SK-N-SH treated with all-trans-retinoic acid at 6 μM for 48 hours (cell line): ENCODE data around the gene MARK3.
A peak's percentile ranks its signal among the peaks of the same experiment; 100 is the strongest.

ENCODE experiments used
- ATAC-seq: fragments of 200-7000 bp; cut with Tn5 transposase; 3 replicates; pipeline ENCODE4 v1.9.1; 2020; ENCODE audit warnings: mild to moderate bottlenecking, moderate library complexity
- ARNTL ChIP-seq: fragments of 450-650 bp; formaldehyde crosslinking; IDR thresholded peaks from 2 replicates; pipeline ENCODE4 v1.5.0; 2020; ENCODE audit warnings: low read depth, mild to moderate bottlenecking, moderate library complexity, borderline replicate concordance
- BACH2 ChIP-seq: fragments of 250-450 bp; sonication (Bioruptor Pico); IDR thresholded peaks from 2 replicates; pipeline ENCODE4 v1.9.0; 2021; ENCODE audit warnings: mild to moderate bottlenecking, borderline replicate concordance
- CREB5 ChIP-seq: fragments of 250-450 bp; sonication (Bioruptor Pico); IDR thresholded peaks from 2 replicates; pipeline ENCODE4 v1.5.1; 2020; ENCODE audit warnings: low read depth, mild to moderate bottlenecking, moderate library complexity
- ESRRG ChIP-seq: fragments of 250-450 bp; sonication (Bioruptor Pico); IDR thresholded peaks from 2 replicates; pipeline ENCODE4 v1.6.1; 2021; ENCODE audit warnings: mild to moderate bottlenecking
- ISL1 ChIP-seq: fragments of 250-450 bp; sonication (Bioruptor Pico); IDR thresholded peaks from 2 replicates; pipeline ENCODE4 v2.1.2; 2022; ENCODE audit warnings: mild to moderate bottlenecking, moderate library complexity
- OSR1 ChIP-seq: fragments of 250-450 bp; sonication (Bioruptor Pico); IDR thresholded peaks from 2 replicates; pipeline ENCODE4 v1.8.0; 2022; ENCODE audit warnings: moderate library complexity, mild to moderate bottlenecking, inconsistent platforms
- PPARA ChIP-seq: fragments of 250-450 bp; sonication (Bioruptor Pico); IDR thresholded peaks from 2 replicates; pipeline ENCODE4 v1.5.0; 2020; ENCODE audit warnings: mild to moderate bottlenecking, borderline replicate concordance
- RARB ChIP-seq: fragments of 250-450 bp; sonication (Bioruptor Pico); IDR thresholded peaks from 2 replicates; pipeline ENCODE4 v1.8.0; 2021; ENCODE audit warnings: mild to moderate bottlenecking, moderate library complexity
- SNAI2 ChIP-seq: fragments of 250-450 bp; sonication (Bioruptor Pico); IDR thresholded peaks from 2 replicates; pipeline ENCODE4 v1.5.0; 2020; ENCODE audit warnings: mild to moderate bottlenecking, moderate library complexity
- TCF4 ChIP-seq: fragments of 250-450 bp; sonication (Bioruptor Pico); IDR thresholded peaks from 2 replicates; pipeline ENCODE4 v1.8.0; 2021; ENCODE audit warnings: mild to moderate bottlenecking, moderate library complexity, borderline replicate concordance
- TOX ChIP-seq: fragments of 250-450 bp; sonication (Bioruptor Pico); IDR thresholded peaks from 2 replicates; pipeline ENCODE4 v1.8.0; 2021; ENCODE audit warnings: mild to moderate bottlenecking, moderate library complexity, borderline replicate concordance
- ZC3H10 ChIP-seq: fragments of 250-450 bp; sonication (Bioruptor Pico); IDR thresholded peaks from 2 replicates; pipeline ENCODE4 v1.5.1; 2021; ENCODE audit warnings: mild to moderate bottlenecking, moderate library complexity
- ZFP3 ChIP-seq: fragments of 250-450 bp; sonication (Bioruptor Pico); IDR thresholded peaks from 2 replicates; pipeline ENCODE4 v1.5.0; 2020; ENCODE audit warnings: mild to moderate bottlenecking, moderate library complexity
- ZFP30 ChIP-seq: fragments of 450-650 bp; formaldehyde crosslinking; IDR thresholded peaks from 2 replicates; pipeline ENCODE4 v1.5.0; 2022; ENCODE audit warnings: mild to moderate bottlenecking, moderate library complexity
- ZNF565 ChIP-seq: fragments of 450-650 bp; formaldehyde crosslinking; conservative IDR thresholded peaks from 2 replicates; pipeline ENCODE4 v1.5.0; 2020; ENCODE audit warnings: low read depth, mild to moderate bottlenecking, moderate library complexity
- ZNF70 ChIP-seq: fragments of 450-650 bp; formaldehyde crosslinking; IDR thresholded peaks from 2 replicates; pipeline ENCODE4 v1.5.0; 2020; ENCODE audit warnings: mild to moderate bottlenecking, moderate library complexity
- ZNF8 ChIP-seq: fragments of 450-650 bp; formaldehyde crosslinking; IDR thresholded peaks from 2 replicates; pipeline ENCODE4 v1.5.0; 2020; ENCODE audit warnings: mild to moderate bottlenecking, moderate library complexity
- TF ChIP-seq, protein P1 (sequence below): fragments of 250-450 bp; sonication (Bioruptor Pico); IDR thresholded peaks from 2 replicates; pipeline ENCODE4 v1.8.0; 2021; ENCODE audit warnings: low read depth, mild to moderate bottlenecking, moderate library complexity, borderline replicate concordance
- TF ChIP-seq, protein P2 (sequence below): fragments of 250-450 bp; sonication (Bioruptor Pico); IDR thresholded peaks from 2 replicates; pipeline ENCODE4 v1.8.0; 2020; ENCODE audit warnings: mild to moderate bottlenecking, moderate library complexity, borderline replicate concordance
- TF ChIP-seq, protein P3 (sequence below): fragments of 250-450 bp; sonication (Bioruptor Pico); IDR thresholded peaks from 2 replicates; pipeline ENCODE4 v1.5.1; 2021; ENCODE audit warnings: mild to moderate bottlenecking, moderate library complexity

Gene MARK3

DNA sequence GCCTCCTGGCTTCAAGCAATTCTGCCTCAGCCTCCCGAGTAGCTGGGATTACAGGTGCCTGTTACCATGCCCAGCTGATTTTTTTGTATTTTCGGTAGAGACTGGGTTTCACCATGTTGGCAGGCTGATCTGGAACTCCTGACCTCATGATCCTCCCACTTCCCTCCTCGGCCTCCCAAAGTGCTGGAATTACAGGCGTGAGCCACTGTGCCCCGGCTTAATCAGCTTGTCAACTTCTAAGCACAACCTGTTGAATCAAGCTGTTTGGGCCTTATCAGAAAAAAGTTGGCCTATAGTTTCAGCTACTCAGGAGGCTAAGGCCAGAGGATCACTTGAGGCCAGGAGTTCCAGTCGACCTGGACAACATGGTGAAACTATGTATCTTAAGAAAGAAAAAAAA lies 7.9 kb downstream of the MARK3 start:
- no peak for ATAC-seq
- TF ChIP-seq TOX (CRISPR knock-in tag) (no peak), ZFP3 (CRISPR knock-in tag) (no peak), CREB5 (CRISPR knock-in tag) (no peak), ZC3H10 (CRISPR knock-in tag) (no peak), PPARA (CRISPR knock-in tag) (no peak), TCF4 (no peak), ZNF70 (CRISPR knock-in tag) (no peak), ESRRG (no peak), ZFP30 (CRISPR knock-in tag) (no peak), ZNF565 (CRISPR knock-in tag) (no peak), ZNF8 (CRISPR knock-in tag) (no peak), ARNTL (no peak), OSR1 (CRISPR knock-in tag) (no peak), SNAI2 (no peak)
- TF ChIP-seq, protein P1, sequence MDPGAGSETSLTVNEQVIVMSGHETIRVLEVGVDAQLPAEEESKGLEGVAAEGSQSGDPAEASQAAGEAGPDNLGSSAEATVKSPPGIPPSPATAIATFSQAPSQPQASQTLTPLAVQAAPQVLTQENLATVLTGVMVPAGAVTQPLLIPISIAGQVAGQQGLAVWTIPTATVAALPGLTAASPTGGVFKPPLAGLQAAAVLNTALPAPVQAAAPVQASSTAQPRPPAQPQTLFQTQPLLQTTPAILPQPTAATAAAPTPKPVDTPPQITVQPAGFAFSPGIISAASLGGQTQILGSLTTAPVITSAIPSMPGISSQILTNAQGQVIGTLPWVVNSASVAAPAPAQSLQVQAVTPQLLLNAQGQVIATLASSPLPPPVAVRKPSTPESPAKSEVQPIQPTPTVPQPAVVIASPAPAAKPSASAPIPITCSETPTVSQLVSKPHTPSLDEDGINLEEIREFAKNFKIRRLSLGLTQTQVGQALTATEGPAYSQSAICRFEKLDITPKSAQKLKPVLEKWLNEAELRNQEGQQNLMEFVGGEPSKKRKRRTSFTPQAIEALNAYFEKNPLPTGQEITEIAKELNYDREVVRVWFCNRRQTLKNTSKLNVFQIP (CRISPR knock-in tag) = no peak
- TF ChIP-seq, protein P2, sequence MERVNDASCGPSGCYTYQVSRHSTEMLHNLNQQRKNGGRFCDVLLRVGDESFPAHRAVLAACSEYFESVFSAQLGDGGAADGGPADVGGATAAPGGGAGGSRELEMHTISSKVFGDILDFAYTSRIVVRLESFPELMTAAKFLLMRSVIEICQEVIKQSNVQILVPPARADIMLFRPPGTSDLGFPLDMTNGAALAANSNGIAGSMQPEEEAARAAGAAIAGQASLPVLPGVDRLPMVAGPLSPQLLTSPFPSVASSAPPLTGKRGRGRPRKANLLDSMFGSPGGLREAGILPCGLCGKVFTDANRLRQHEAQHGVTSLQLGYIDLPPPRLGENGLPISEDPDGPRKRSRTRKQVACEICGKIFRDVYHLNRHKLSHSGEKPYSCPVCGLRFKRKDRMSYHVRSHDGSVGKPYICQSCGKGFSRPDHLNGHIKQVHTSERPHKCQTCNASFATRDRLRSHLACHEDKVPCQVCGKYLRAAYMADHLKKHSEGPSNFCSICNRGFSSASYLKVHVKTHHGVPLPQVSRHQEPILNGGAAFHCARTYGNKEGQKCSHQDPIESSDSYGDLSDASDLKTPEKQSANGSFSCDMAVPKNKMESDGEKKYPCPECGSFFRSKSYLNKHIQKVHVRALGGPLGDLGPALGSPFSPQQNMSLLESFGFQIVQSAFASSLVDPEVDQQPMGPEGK (CRISPR knock-in tag) = no peak

DNA sequence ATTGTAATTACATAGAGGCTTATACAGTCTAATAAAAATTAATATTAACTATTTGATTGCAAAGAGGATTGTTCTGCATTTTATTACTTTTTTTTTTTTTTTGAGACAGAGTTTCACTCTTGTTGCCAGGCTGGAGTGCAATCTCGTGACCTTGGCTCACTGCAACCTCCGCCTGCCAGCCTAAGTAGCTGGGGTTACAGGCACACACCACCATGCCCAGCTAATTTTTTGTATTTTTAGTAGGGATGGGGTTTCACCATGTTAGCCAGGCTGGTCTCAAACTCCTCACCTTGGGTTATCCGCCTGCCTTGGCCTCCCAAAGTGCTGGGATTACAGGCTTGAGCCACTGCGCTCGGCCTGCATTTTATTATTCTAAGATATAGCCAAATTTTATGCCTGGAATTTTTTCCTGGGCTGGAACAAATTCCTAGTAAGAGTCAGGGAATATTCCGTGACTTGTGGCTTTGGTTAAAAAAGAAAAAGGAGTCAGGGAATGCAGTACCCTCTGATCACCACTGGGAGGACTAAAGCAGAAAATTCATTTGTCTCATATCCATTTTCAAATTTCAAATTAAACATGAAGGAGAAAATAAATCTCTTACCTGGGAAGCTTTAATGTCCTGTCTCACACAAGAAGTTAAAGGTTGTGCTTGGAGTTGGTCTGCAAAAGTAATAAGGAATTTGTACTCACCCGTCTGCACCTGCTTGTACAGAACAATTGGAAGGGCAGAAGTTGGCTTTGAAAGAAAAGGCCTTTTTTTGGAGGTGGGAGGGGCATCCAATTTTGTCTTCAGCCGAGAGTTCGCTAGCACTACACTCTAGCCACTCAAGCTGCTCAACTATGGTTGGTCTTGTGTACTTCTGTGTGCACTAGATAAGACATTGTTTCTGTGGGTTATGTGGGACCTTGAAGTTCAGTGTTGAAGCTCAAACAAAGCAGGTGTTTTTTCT lies 8.7 kb downstream of the MARK3 start:
- ATAC-seq = 0 out of 3 replicates have a peak, but pooled peaks have one; percentile 31
- no peak for TF ChIP-seq ZNF70 (CRISPR knock-in tag)
- no peak for TF ChIP-seq ZFP3 (CRISPR knock-in tag)
- no peak for TF ChIP-seq OSR1 (CRISPR knock-in tag)
- TF ChIP-seq, protein P3, sequence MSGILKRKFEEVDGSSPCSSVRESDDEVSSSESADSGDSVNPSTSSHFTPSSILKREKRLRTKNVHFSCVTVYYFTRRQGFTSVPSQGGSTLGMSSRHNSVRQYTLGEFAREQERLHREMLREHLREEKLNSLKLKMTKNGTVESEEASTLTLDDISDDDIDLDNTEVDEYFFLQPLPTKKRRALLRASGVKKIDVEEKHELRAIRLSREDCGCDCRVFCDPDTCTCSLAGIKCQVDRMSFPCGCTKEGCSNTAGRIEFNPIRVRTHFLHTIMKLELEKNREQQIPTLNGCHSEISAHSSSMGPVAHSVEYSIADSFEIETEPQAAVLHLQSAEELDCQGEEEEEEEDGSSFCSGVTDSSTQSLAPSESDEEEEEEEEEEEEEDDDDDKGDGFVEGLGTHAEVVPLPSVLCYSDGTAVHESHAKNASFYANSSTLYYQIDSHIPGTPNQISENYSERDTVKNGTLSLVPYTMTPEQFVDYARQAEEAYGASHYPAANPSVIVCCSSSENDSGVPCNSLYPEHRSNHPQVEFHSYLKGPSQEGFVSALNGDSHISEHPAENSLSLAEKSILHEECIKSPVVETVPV (CRISPR knock-in tag) = no peak
- no peak for TF ChIP-seq ZFP30 (CRISPR knock-in tag)
- TF ChIP-seq RARB (CRISPR knock-in tag) = no peak
- no peak for TF ChIP-seq ARNTL
- no peak for TF ChIP-seq BACH2 (CRISPR knock-in tag)
- TF ChIP-seq ESRRG = no peak
- TF ChIP-seq ISL1 (CRISPR knock-in tag) = no peak
- TF ChIP-seq PPARA (CRISPR knock-in tag) = no peak
- TF ChIP-seq, protein P2 (CRISPR knock-in tag) = no peak
- TF ChIP-seq ZNF565 (CRISPR knock-in tag) = no peak
- TF ChIP-seq TCF4 = no peak
- TF ChIP-seq, protein P1 (CRISPR knock-in tag) = no peak
- no peak for TF ChIP-seq SNAI2
- TF ChIP-seq, all 23 proteins: peak for 0
